H1 (cell line): ENCODE measurements around the gene CDADC1. TPM values are rescaled to one million over a fixed set of nuclear protein-coding genes. Genes with fewer than 3 reads are reported as not detected.
A peak's percentile ranks its signal among the peaks of the same experiment; 100 is the strongest.

Experiments used
- GTF2F1 ChIP-seq: IDR thresholded peaks from 2 replicates; pipeline ENCODE4 v1.6.1; 2012; ENCODE audit warnings: low read depth, low read length, improper control_type of control experiment, borderline replicate concordance
- HDAC2 ChIP-seq, 2 experiments: fragments of 300-600 bp in 1 of 2; sonication (generic) in 1 of 2; IDR thresholded peaks; 2 replicates each; pipeline ENCODE4 v1.6.1; 2011 to 2012; ENCODE audit warnings: low read depth in 2 of 2, low read length in 2 of 2, mild to moderate bottlenecking in 2 of 2, moderate library complexity in 2 of 2, borderline replicate concordance in 1 of 2, inconsistent platforms in 1 of 2
- MAFK ChIP-seq: IDR thresholded peaks from 2 replicates; pipeline ENCODE4 v1.6.1; 2012; ENCODE audit warnings: low read depth, mild to moderate bottlenecking, improper control_type of control experiment, low read length
- POLR2A ChIP-seq, 2 experiments: IDR thresholded peaks; 1 replicate in 1 of 2; 2 replicates in 1 of 2; pipeline ENCODE4 v1.6.1; 2011; ENCODE audit warnings: low read depth in 2 of 2, low read length in 2 of 2, mild to moderate bottlenecking in 2 of 2; ENCODE audit errors: control extremely low read depth in 1 of 2
- POU5F1 ChIP-seq: IDR thresholded peaks from 2 replicates; pipeline ENCODE4 v1.6.1; 2011; ENCODE audit warnings: low read depth, mild to moderate bottlenecking, low read length, moderate library complexity
- RAD21 ChIP-seq, 2 experiments: IDR thresholded peaks in 1 of 2; conservative IDR thresholded peaks in 1 of 2; 2 replicates each; pipeline ENCODE4 v1.6.1; 2011; ENCODE audit warnings: low read depth in 2 of 2, low read length in 2 of 2, improper control_type of control experiment in 1 of 2, inconsistent platforms in 1 of 2, mild to moderate bottlenecking in 1 of 2, moderate library complexity in 1 of 2
- SIRT6 ChIP-seq: IDR thresholded peaks from one replicate; pipeline ENCODE4 v1.7.1; 2012; ENCODE audit warnings: low read length, inconsistent platforms
- SP1 ChIP-seq: IDR thresholded peaks from 2 replicates; pipeline ENCODE4 v1.6.1; 2011; ENCODE audit warnings: low read depth, low read length
- SP4 ChIP-seq: IDR thresholded peaks from 2 replicates; pipeline ENCODE4 v1.6.1; 2012; ENCODE audit warnings: low read length, inconsistent platforms
- SUZ12 ChIP-seq: fragments of 200-600 bp; sonication (generic); IDR thresholded peaks from 2 replicates; pipeline ENCODE4 v1.6.1; 2012; ENCODE audit warnings: mild to moderate bottlenecking, inconsistent platforms, low read length, moderate library complexity, mixed read lengths
- TAF7 ChIP-seq: optimal IDR thresholded peaks from 2 replicates; pipeline ENCODE3; 2011; ENCODE audit warnings: low read depth, mild to moderate bottlenecking, inconsistent platforms, low read length, moderate library complexity, borderline replicate concordance
- TCF12 ChIP-seq: IDR thresholded peaks from 2 replicates; pipeline ENCODE4 v1.6.1; 2011; ENCODE audit warnings: low read depth, mild to moderate bottlenecking, low read length
- polyA plus RNA-seq, 7 experiments: library from polyadenylated mRNA; depleted of rRNA in 3 of 7; stranded (reverse) in 5 of 7; unstranded in 2 of 7; fragments of >200 nt in 5 of 7; fragments of 200-250 nt in 2 of 7; gene quantifications; 1 replicate in 5 of 7; 2 replicates in 1 of 7; 4 replicates in 1 of 7; pipeline versions ENCODE4 v1.2.1 to v1.2.3, GENCODE V29; 2011 to 2013; ENCODE audit warnings: missing spikeins in 2 of 7, mixed read lengths in 2 of 7
- total RNA-seq: library from RNA; stranded (reverse); fragmentation: NEBNext Ultra II Directional; extraction: Animal tissue kit (Norgen Biotek cat#: 25700); gene quantifications from 2 replicates; pipeline ENCODE4 v1.2.1, GENCODE V29; 2021
- TF ChIP-seq, protein P1 (sequence below): fragments of 300-600 bp; sonication (generic); IDR thresholded peaks from 2 replicates; pipeline ENCODE4 v1.7.1; 2012; ENCODE audit warnings: low read length, moderate library complexity, mild to moderate bottlenecking, inconsistent platforms; ENCODE audit not compliant: insufficient replicate concordance

CDADC1 gene
- total and polyA plus RNA-seq, 2 of the 8 experiments (the other 6 are each of a cell fraction or from before 2014, with no cell fraction given): 0.98 to 2.7 TPM

DNA sequence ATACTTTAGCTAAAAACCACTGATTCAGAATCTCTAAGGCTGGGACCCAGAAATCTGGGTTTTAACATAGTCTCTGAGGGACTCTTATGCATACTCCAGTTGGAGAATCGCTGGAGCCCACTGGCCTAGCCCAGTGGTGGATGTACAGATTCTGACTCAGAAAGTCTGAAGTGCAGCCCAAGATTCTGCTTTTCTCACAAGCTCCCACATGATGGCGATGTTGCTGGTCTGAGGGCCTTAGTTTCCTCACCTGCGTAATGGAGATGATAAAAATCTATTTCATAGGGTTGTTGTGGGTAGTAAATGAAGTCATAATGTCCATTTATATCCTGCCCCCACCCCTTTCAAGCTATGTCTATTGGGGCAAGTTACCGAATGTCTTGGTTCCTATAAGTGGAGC lies 7.7 kb upstream of the CDADC1 start (continued):
- TF ChIP-seq, protein P1, sequence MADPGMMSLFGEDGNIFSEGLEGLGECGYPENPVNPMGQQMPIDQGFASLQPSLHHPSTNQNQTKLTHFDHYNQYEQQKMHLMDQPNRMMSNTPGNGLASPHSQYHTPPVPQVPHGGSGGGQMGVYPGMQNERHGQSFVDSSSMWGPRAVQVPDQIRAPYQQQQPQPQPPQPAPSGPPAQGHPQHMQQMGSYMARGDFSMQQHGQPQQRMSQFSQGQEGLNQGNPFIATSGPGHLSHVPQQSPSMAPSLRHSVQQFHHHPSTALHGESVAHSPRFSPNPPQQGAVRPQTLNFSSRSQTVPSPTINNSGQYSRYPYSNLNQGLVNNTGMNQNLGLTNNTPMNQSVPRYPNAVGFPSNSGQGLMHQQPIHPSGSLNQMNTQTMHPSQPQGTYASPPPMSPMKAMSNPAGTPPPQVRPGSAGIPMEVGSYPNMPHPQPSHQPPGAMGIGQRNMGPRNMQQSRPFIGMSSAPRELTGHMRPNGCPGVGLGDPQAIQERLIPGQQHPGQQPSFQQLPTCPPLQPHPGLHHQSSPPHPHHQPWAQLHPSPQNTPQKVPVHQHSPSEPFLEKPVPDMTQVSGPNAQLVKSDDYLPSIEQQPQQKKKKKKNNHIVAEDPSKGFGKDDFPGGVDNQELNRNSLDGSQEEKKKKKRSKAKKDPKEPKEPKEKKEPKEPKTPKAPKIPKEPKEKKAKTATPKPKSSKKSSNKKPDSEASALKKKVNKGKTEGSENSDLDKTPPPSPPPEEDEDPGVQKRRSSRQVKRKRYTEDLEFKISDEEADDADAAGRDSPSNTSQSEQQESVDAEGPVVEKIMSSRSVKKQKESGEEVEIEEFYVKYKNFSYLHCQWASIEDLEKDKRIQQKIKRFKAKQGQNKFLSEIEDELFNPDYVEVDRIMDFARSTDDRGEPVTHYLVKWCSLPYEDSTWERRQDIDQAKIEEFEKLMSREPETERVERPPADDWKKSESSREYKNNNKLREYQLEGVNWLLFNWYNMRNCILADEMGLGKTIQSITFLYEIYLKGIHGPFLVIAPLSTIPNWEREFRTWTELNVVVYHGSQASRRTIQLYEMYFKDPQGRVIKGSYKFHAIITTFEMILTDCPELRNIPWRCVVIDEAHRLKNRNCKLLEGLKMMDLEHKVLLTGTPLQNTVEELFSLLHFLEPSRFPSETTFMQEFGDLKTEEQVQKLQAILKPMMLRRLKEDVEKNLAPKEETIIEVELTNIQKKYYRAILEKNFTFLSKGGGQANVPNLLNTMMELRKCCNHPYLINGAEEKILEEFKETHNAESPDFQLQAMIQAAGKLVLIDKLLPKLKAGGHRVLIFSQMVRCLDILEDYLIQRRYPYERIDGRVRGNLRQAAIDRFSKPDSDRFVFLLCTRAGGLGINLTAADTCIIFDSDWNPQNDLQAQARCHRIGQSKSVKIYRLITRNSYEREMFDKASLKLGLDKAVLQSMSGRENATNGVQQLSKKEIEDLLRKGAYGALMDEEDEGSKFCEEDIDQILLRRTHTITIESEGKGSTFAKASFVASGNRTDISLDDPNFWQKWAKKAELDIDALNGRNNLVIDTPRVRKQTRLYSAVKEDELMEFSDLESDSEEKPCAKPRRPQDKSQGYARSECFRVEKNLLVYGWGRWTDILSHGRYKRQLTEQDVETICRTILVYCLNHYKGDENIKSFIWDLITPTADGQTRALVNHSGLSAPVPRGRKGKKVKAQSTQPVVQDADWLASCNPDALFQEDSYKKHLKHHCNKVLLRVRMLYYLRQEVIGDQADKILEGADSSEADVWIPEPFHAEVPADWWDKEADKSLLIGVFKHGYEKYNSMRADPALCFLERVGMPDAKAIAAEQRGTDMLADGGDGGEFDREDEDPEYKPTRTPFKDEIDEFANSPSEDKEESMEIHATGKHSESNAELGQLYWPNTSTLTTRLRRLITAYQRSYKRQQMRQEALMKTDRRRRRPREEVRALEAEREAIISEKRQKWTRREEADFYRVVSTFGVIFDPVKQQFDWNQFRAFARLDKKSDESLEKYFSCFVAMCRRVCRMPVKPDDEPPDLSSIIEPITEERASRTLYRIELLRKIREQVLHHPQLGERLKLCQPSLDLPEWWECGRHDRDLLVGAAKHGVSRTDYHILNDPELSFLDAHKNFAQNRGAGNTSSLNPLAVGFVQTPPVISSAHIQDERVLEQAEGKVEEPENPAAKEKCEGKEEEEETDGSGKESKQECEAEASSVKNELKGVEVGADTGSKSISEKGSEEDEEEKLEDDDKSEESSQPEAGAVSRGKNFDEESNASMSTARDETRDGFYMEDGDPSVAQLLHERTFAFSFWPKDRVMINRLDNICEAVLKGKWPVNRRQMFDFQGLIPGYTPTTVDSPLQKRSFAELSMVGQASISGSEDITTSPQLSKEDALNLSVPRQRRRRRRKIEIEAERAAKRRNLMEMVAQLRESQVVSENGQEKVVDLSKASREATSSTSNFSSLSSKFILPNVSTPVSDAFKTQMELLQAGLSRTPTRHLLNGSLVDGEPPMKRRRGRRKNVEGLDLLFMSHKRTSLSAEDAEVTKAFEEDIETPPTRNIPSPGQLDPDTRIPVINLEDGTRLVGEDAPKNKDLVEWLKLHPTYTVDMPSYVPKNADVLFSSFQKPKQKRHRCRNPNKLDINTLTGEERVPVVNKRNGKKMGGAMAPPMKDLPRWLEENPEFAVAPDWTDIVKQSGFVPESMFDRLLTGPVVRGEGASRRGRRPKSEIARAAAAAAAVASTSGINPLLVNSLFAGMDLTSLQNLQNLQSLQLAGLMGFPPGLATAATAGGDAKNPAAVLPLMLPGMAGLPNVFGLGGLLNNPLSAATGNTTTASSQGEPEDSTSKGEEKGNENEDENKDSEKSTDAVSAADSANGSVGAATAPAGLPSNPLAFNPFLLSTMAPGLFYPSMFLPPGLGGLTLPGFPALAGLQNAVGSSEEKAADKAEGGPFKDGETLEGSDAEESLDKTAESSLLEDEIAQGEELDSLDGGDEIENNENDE: no peak
- TF ChIP-seq SP1 (no peak), POLR2A (IDR thresholded peaks at IDR 0.05; ENCODE audit: control extremely low read depth in 1 of 2, low read depth in 2 of 2, low read length in 2 of 2) (no peak), SUZ12 (no peak), SIRT6 (no peak), MAFK (no peak), POU5F1 (no peak), TCF12 (no peak), GTF2F1 (no peak), HDAC2 (IDR thresholded peaks at IDR 0.05; ENCODE audit: borderline replicate concordance in 1 of 2, low read depth in 2 of 2, low read length in 2 of 2) (no peak), RAD21 (IDR thresholded peaks at IDR 0.05 in 1 of 2, conservative IDR thresholded peaks at IDR 0.05 in 1 of 2; ENCODE audit: low read depth in 2 of 2, low read length in 2 of 2) (peak; percentile 65 to 75), SP4 (no peak), TAF7 (no peak)
